A549 (cell line): Measurements from ENCODE around the gene MRPL4. TPM values are rescaled to one million over a fixed set of nuclear protein-coding genes. Genes with fewer than 3 reads are reported as not detected.

ENCODE experiments used
- ATAC-seq, 2 experiments: fragments of 200-7000 bp in 1 of 2; fragments of >200 bp in 1 of 2; cut with Nextera tagmentation in 1 of 2; cut with Tn5 transposase in 1 of 2; 3 replicates each; pipeline versions ENCODE4 v1.8.0 to v1.9.1; 2018 to 2020; ENCODE audit warnings: mild to moderate bottlenecking in 1 of 2, moderate library complexity in 1 of 2
- CTCF ChIA-PET: fragments of 300-600 bp; sonication (Branson Sonifier 250); formaldehyde crosslinking; extraction: SDS; loops from one replicate; lab custom pipeline; 2021; ENCODE audit warnings: antibody characterized with exemption, inconsistent platforms; lab: Yijun Ruan, JAX
- POLR2A ChIA-PET: fragments of 350-600 bp; formaldehyde crosslinking; extraction: SDS; loops from one replicate; lab custom pipeline; 2021; ENCODE audit warnings: antibody characterized with exemption, inconsistent platforms; lab: Yijun Ruan, JAX
- DNase-seq, 2 experiments: peaks; one replicate each; pipeline versions ENCODE4 v3.0.0 to v3.0.0-alpha.2; 2011 to 2016; ENCODE audit warnings: low read depth in 1 of 2, low spot score in 1 of 2
- FAIRE-seq: peaks from 2 replicates; lab custom pipeline; 2011; peaks lifted over from hg19 to GRCh38; lab: Jason Lieb, UNC
- H3K27ac ChIP-seq, 2 experiments: fragments of >200 bp; sonication (Bioruptor Twin); formaldehyde crosslinking; 3 replicates each; pipeline ENCODE4 v1.5.1; 2016 to 2017
- H3K4me1 ChIP-seq: fragments of >200 bp; sonication (Bioruptor Twin); formaldehyde crosslinking; 3 replicates; pipeline ENCODE4 v1.6.1; 2016
- H3K4me2 ChIP-seq: fragments of >200 bp; sonication (Bioruptor Twin); formaldehyde crosslinking; 3 replicates; pipeline ENCODE4 v1.6.1; 2016
- H3K4me3 ChIP-seq: fragments of >200 bp; sonication (Bioruptor Twin); formaldehyde crosslinking; 3 replicates; pipeline ENCODE4 v1.5.1; 2016
- H3K9me3 ChIP-seq: fragments of >200 bp; sonication (Bioruptor Twin); formaldehyde crosslinking; 3 replicates; pipeline ENCODE4 v1.6.1; 2016
- BCL3 ChIP-seq: fragments of >200 bp; sonication (Bioruptor Twin); formaldehyde crosslinking; IDR thresholded peaks from 3 replicates; pipeline ENCODE4 v1.6.1; 2016
- CBX2 ChIP-seq: fragments of 200-600 bp; sonication (generic); IDR thresholded peaks from 2 replicates; pipeline ENCODE4 v1.6.1; 2016; ENCODE audit warnings: low read depth, mild to moderate bottlenecking, borderline replicate concordance
- CEBPB ChIP-seq, 2 experiments: fragments of >200 bp in 1 of 2; sonication (Bioruptor Twin) in 1 of 2; formaldehyde crosslinking in 1 of 2; IDR thresholded peaks; 2 replicates each; pipeline ENCODE4 v1.6.1; 2012 to 2016
- EP300 ChIP-seq, 2 experiments: fragments of >200 bp; sonication (Bioruptor Twin); formaldehyde crosslinking; IDR thresholded peaks; 2 replicates in 1 of 2; 3 replicates in 1 of 2; pipeline ENCODE4 v1.6.1; 2016 to 2017
- ESRRA ChIP-seq: fragments of 150-350 bp; IDR thresholded peaks from 2 replicates; pipeline ENCODE4 v1.6.1; 2014; ENCODE audit warnings: mild to moderate bottlenecking, low read length, borderline replicate concordance
- FOSL2 ChIP-seq, 2 experiments: fragments of 450-650 bp in 1 of 2; fragments of >200 bp in 1 of 2; sonication (Bioruptor Twin) in 1 of 2; formaldehyde crosslinking; IDR thresholded peaks; 2 replicates each; pipeline versions ENCODE4 v1.5.0 to v1.6.1; 2016 to 2020; ENCODE audit warnings: mild to moderate bottlenecking in 1 of 2, moderate library complexity in 1 of 2
- FOXS1 ChIP-seq: fragments of 250-450 bp; sonication (Bioruptor Pico); IDR thresholded peaks from 2 replicates; pipeline ENCODE4 v1.5.0; 2020; ENCODE audit warnings: mild to moderate bottlenecking, moderate library complexity
- HDAC2 ChIP-seq: fragments of 200-600 bp; sonication (generic); IDR thresholded peaks from 2 replicates; pipeline ENCODE4 v1.6.1; 2016
- HEYL ChIP-seq: fragments of 250-450 bp; sonication (Bioruptor Pico); IDR thresholded peaks from 2 replicates; pipeline ENCODE4 v1.8.0; 2021; ENCODE audit warnings: mild to moderate bottlenecking, moderate library complexity
- HMGXB4 ChIP-seq: fragments of 250-450 bp; sonication (Bioruptor Pico); IDR thresholded peaks from 2 replicates; pipeline ENCODE4 v1.5.0; 2021; ENCODE audit warnings: mild to moderate bottlenecking, moderate library complexity, borderline replicate concordance
- JUNB ChIP-seq: fragments of >200 bp; sonication (Bioruptor Twin); formaldehyde crosslinking; IDR thresholded peaks from 2 replicates; pipeline ENCODE4 v1.6.1; 2016
- MYC ChIP-seq: IDR thresholded peaks from 2 replicates; pipeline ENCODE4 v1.6.1; 2012; ENCODE audit warnings: mild to moderate bottlenecking, inconsistent platforms, low read length, improper control_type of control experiment, borderline replicate concordance
- NFE2L2 ChIP-seq: fragments of 150-350 bp; conservative IDR thresholded peaks from 2 replicates; pipeline ENCODE4 v1.6.1; 2014; ENCODE audit warnings: low read length
- NR3C1 ChIP-seq: fragments of >200 bp; sonication (Bioruptor Twin); formaldehyde crosslinking; IDR thresholded peaks from 3 replicates; pipeline ENCODE4 v1.6.1; 2017
- PHF8 ChIP-seq: fragments of 200-600 bp; sonication (generic); IDR thresholded peaks from 2 replicates; pipeline ENCODE4 v1.6.1; 2016; ENCODE audit warnings: low read depth, mild to moderate bottlenecking, antibody characterized with exemption, moderate library complexity, borderline replicate concordance
- POLR2A ChIP-seq: IDR thresholded peaks from 2 replicates; pipeline ENCODE4 v1.6.1; 2012; ENCODE audit warnings: mild to moderate bottlenecking, low read length
- POLR2AphosphoS2 ChIP-seq: conservative IDR thresholded peaks from 2 replicates; pipeline ENCODE4 v1.6.1; 2012; ENCODE audit warnings: low read length, improper control_type of control experiment, inconsistent platforms
- REST ChIP-seq: fragments of 200-600 bp; sonication (generic); IDR thresholded peaks from 2 replicates; pipeline ENCODE4 v1.6.1; 2016; ENCODE audit warnings: antibody characterized with exemption, mild to moderate bottlenecking, moderate library complexity
- TFCP2L1 ChIP-seq: fragments of 250-450 bp; sonication (Bioruptor Pico); IDR thresholded peaks from 2 replicates; pipeline ENCODE4 v1.5.0; 2021; ENCODE audit warnings: mild to moderate bottlenecking
- TP53 ChIP-seq: fragments of 250-450 bp; sonication (Bioruptor Pico); IDR thresholded peaks from 2 replicates; pipeline ENCODE4 v1.5.0; 2021; ENCODE audit warnings: mild to moderate bottlenecking, moderate library complexity
- USF2 ChIP-seq: fragments of 450-650 bp; IDR thresholded peaks from 2 replicates; pipeline ENCODE4 v1.6.1; 2014; ENCODE audit warnings: antibody characterized with exemption
- ZNF302 ChIP-seq: fragments of 250-450 bp; sonication (Bioruptor Pico); IDR thresholded peaks from 2 replicates; pipeline ENCODE4 v1.9.0; 2021; ENCODE audit warnings: inconsistent platforms, mild to moderate bottlenecking, moderate library complexity
- WGBS: methylation state at CpG from one replicate; pipeline ENCODE4 v1.1.6; 2017; ENCODE audit errors: missing lambda C conversion rate; 5-methylcytosine and 5-hydroxymethylcytosine counted together
- polyA plus RNA-seq, 4 experiments: library from polyadenylated mRNA; depleted of rRNA in 3 of 4; stranded (reverse); fragments of >200 nt; fragmentation: RNase III in 1 of 4; extraction: RNeasy Plus Mini Kit Qiagen cat#74134 plus additional on column Dnase treatment in 1 of 4; gene quantifications; 2 replicates in 3 of 4; 3 replicates in 1 of 4; pipeline ENCODE4 v1.2.3, GENCODE V29; 2011 to 2017

MRPL4 gene
- polyA plus RNA-seq, 2 of the 4 experiments (the other 2 are of a cell fraction), result 26.4 to 52.2 TPM

GRCh38 chr19:10226376-10227025 lies 25.5 kb upstream of the MRPL4 start:
- H3K4me1 ChIP-seq, result peaks cover 5% of the 10 kb centered on the region; the same call in 1 of the 3 replicates
- 66% methylated on average over 10 of the region's 13 CpGs for WGBS
- no peak for FAIRE-seq
- no peak for ATAC-seq
- H3K4me3 ChIP-seq, result no peak overlapping the region
- CTCF ChIA-PET, result interaction anchor here (0.6 to 2.4 kb wide), 7 partner anchors 10 to 296 kb away, joined by 3 to 12 read pairs (median 3); no protein-coding TSS in a partner anchor
- no peak overlapping the region for H3K27ac ChIP-seq
- no peak for DNase-seq
- H3K4me2 ChIP-seq, result no peak overlapping the region
- H3K9me3 ChIP-seq, result no peaks in the 10 kb centered on the region
- TF ChIP-seq POLR2AphosphoS2 (no peak), HDAC2 (no peak), PHF8 (no peak), MYC (no peak), FOSL2 (IDR thresholded peaks at IDR 0.05) (no peak), FOSL2 (CRISPR knock-in tag; IDR thresholded peaks at IDR 0.05) (no peak), HMGXB4 (CRISPR knock-in tag) (no peak), EP300 (IDR thresholded peaks at IDR 0.05) (no peak)
- POLR2A ChIA-PET, result no interaction called here

GRCh38 chr19:10227026-10227971 lies 24.7 kb upstream of the MRPL4 start:
- 92% methylated on average over 19 of the region's 28 CpGs for WGBS
- no peaks in the 10 kb centered on the region for H3K9me3 ChIP-seq
- H3K27ac ChIP-seq, result no peak overlapping the region
- no peak for ATAC-seq
- H3K4me3 ChIP-seq, result no peak overlapping the region
- no peak for DNase-seq
- no peak for FAIRE-seq
- no peak overlapping the region for H3K4me2 ChIP-seq
- ChIA-PET CTCF (interaction anchor here (0.5 to 2.4 kb wide), 8 partner anchors 8 to 325 kb away, joined by 3 to 12 read pairs (median 4); no protein-coding TSS in a partner anchor), POLR2A (interaction anchor here (0.6 kb wide), 1 partner anchor 13 kb away, joined by 3 read pairs; no protein-coding TSS in a partner anchor)
- peaks cover 5% of the 10 kb centered on the region; the same call in 1 of the 3 replicates for H3K4me1 ChIP-seq
- TF ChIP-seq USF2 (no peak), POLR2A (no peak), NFE2L2 (no peak), BCL3 (no peak), FOSL2 (IDR thresholded peaks at IDR 0.05) (no peak), FOSL2 (CRISPR knock-in tag; IDR thresholded peaks at IDR 0.05) (no peak), MYC (no peak), HDAC2 (no peak)

GRCh38 chr19:10228393-10228792 lies 23.6 kb upstream of the MRPL4 start:
- DNase-seq (no peak), FAIRE-seq (no peak), ATAC-seq (no peak)
- Histone ChIP-seq H3K27ac (no peak overlapping the region), H3K4me2 (no peak overlapping the region), H3K4me1 (peaks cover 5% of the 10 kb centered on the region; the same call in 1 of the 3 replicates), H3K9me3 (no peaks in the 10 kb centered on the region), H3K4me3 (no peak overlapping the region)
- 96% methylated on average over 2 of the region's 5 CpGs for WGBS
- ChIA-PET CTCF (interaction anchor here (0.6 to 2.3 kb wide), 14 partner anchors 9 to 1647 kb away, joined by 3 to 9 read pairs (median 4); partner anchors contain the start of gene DNMT1), POLR2A (no interaction called here)
- TF ChIP-seq HEYL (no peak), POLR2AphosphoS2 (no peak), REST (no peak), CEBPB (IDR thresholded peaks at IDR 0.05) (no peak), MYC (no peak), CBX2 (no peak), ESRRA (no peak), ZNF302 (CRISPR knock-in tag) (no peak), HDAC2 (no peak), TFCP2L1 (no peak), EP300 (IDR thresholded peaks at IDR 0.05) (no peak), JUNB (no peak), NR3C1 (no peak), TP53 (CRISPR knock-in tag) (no peak), FOXS1 (CRISPR knock-in tag) (no peak)
